ENCODE data around the gene UNC5CL. TPM values are rescaled to one million over a fixed set of nuclear protein-coding genes. Genes with fewer than 3 reads are reported as not detected.

Gene UNC5CL
- total RNA-seq, 2 experiments from 2014 or later, result 0.49 to 0.85 TPM

GRCh38 chr6:40997234-40997957 is 41.6 kb downstream of the UNC5CL start:
- Histone ChIP-seq H3K27ac (ENCODE audit: low read depth, low read length, poor library complexity, severe bottlenecking) (no peak overlapping the region), H3K4me2 (ENCODE audit: low read length) (no peak overlapping the region), H3K79me2 (ENCODE audit: insufficient read depth, low read depth, low read length) (no peaks in the 10 kb centered on the region), H3K36me3 (ENCODE audit: insufficient read depth, low read length) (no peaks in the 10 kb centered on the region), H3K9me2 (ENCODE audit: insufficient read depth, low read length) (no peaks in the 10 kb centered on the region), H3K9me3 (ENCODE audit: low read length) (no peaks in the 10 kb centered on the region), H3K4me1 (ENCODE audit: insufficient read depth, low read length, poor library complexity, severe bottlenecking) (no peaks in the 10 kb centered on the region), H2AFZ (ENCODE audit: low read length) (no peak overlapping the region), H4K20me1 (ENCODE audit: insufficient read depth, low read length) (no peaks in the 10 kb centered on the region), H3K4me3 (ENCODE audit: low read depth, low read length, poor library complexity, severe bottlenecking) (no peak overlapping the region)
- CTCF ChIA-PET (ENCODE audit: unreplicated experiment), result no interaction called here
- TF ChIP-seq EZH2phosphoT487 (IDR thresholded peaks at IDR 0.05; ENCODE audit: borderline replicate concordance, low read depth, low read length), result no peak
- TF ChIP-seq CTCF (conservative IDR thresholded peaks at IDR 0.05; ENCODE audit: low read length), result no peak
- POLR2A ChIA-PET, result interaction anchor here (0.7 to 1.3 kb wide), 3 partner anchors 15 to 113 kb away, joined by 3 to 4 read pairs (median 3); no protein-coding TSS in a partner anchor
- intact Hi-C loops (cut with micrococcal nuclease; ENCODE audit: unreplicated experiment), result no loop called here
- no TSS peak for BruUV-seq (replicated peaks)
- no peak for DNase-seq (ENCODE audit: low spot score)

GRCh38 chr6:40996591-40997233 is 42.3 kb downstream of the UNC5CL start:
- no peaks in the 10 kb centered on the region for H3K9me2 ChIP-seq (ENCODE audit: insufficient read depth, low read length)
- intact Hi-C loops (cut with micrococcal nuclease; ENCODE audit: unreplicated experiment), result no loop called here
- CTCF ChIA-PET (ENCODE audit: unreplicated experiment), result no interaction called here
- H3K27ac ChIP-seq (ENCODE audit: low read depth, low read length, poor library complexity, severe bottlenecking), result no peak overlapping the region
- TF ChIP-seq CTCF (conservative IDR thresholded peaks at IDR 0.05; ENCODE audit: low read length) (no peak), EZH2phosphoT487 (IDR thresholded peaks at IDR 0.05; ENCODE audit: borderline replicate concordance, low read depth, low read length) (no peak)
- no peaks in the 10 kb centered on the region for H3K36me3 ChIP-seq (ENCODE audit: insufficient read depth, low read length)
- no peak for DNase-seq (ENCODE audit: low spot score)
- BruUV-seq (replicated peaks), result no TSS peak
- H3K4me3 ChIP-seq (ENCODE audit: low read depth, low read length, poor library complexity, severe bottlenecking), result no peak overlapping the region
- H3K79me2 ChIP-seq (ENCODE audit: insufficient read depth, low read depth, low read length), result no peaks in the 10 kb centered on the region
- H3K4me2 ChIP-seq (ENCODE audit: low read length), result no peak overlapping the region
- no peaks in the 10 kb centered on the region for H4K20me1 ChIP-seq (ENCODE audit: insufficient read depth, low read length)
- H3K9me3 ChIP-seq (ENCODE audit: low read length), result no peaks in the 10 kb centered on the region
- H3K4me1 ChIP-seq (ENCODE audit: insufficient read depth, low read length, poor library complexity, severe bottlenecking), result no peaks in the 10 kb centered on the region
- POLR2A ChIA-PET, result interaction anchor here (0.7 kb wide), 1 partner anchor 66 kb away, joined by 3 read pairs; no protein-coding TSS in a partner anchor
- H2AFZ ChIP-seq (ENCODE audit: low read length), result no peak overlapping the region

- no peaks in the 10 kb centered on the region for H3K79me2 ChIP-seq (ENCODE audit: insufficient read depth, low read depth, low read length)
Measured at GRCh38 chr6:40992746-40993145, 46.3 kb downstream of the UNC5CL start.

More at GRCh38 chr6:40992746-40993145, 46.3 kb downstream of the UNC5CL start:
- POLR2A ChIA-PET, result no interaction called here
- H3K9me2 ChIP-seq (ENCODE audit: insufficient read depth, low read length), result no peaks in the 10 kb centered on the region
- intact Hi-C loops (cut with micrococcal nuclease; ENCODE audit: unreplicated experiment), result no loop called here
- BruUV-seq (replicated peaks), result no TSS peak
- TF ChIP-seq CTCF (conservative IDR thresholded peaks at IDR 0.05; ENCODE audit: low read length) (no peak), EZH2phosphoT487 (IDR thresholded peaks at IDR 0.05; ENCODE audit: borderline replicate concordance, low read depth, low read length) (no peak)
- no peaks in the 10 kb centered on the region for H3K36me3 ChIP-seq (ENCODE audit: insufficient read depth, low read length)
- H3K27ac ChIP-seq (ENCODE audit: low read depth, low read length, poor library complexity, severe bottlenecking), result no peak overlapping the region
- H3K4me1 ChIP-seq (ENCODE audit: insufficient read depth, low read length, poor library complexity, severe bottlenecking), result no peaks in the 10 kb centered on the region
- H4K20me1 ChIP-seq (ENCODE audit: insufficient read depth, low read length), result no peaks in the 10 kb centered on the region
- H3K9me3 ChIP-seq (ENCODE audit: low read length), result no peaks in the 10 kb centered on the region
- H3K4me3 ChIP-seq (ENCODE audit: low read depth, low read length, poor library complexity, severe bottlenecking), result no peak overlapping the region
- CTCF ChIA-PET (ENCODE audit: unreplicated experiment), result interaction anchor here (0.7 kb wide), 1 partner anchor 36 kb away, joined by 5 read pairs; no protein-coding TSS in a partner anchor
- H2AFZ ChIP-seq (ENCODE audit: low read length), result no peak overlapping the region
- no peak overlapping the region for H3K4me2 ChIP-seq (ENCODE audit: low read length)
- no peak for DNase-seq (ENCODE audit: low spot score)

All from OCI-LY7 (cell line).